IPS-NIHi7 (cell line): ENCODE data around the gene PACSIN2.
"Not testable (repeated sequence)": the region's sequence is repeated elsewhere in the genome, so short reads cannot be mapped to it uniquely, and the experiment has no call there.

Source experiments
- DNase-seq: peaks from one replicate; pipeline ENCODE4 v3.0.0; 2012; ENCODE audit warnings: mixed read lengths; ENCODE audit errors: extremely low spot score

PACSIN2 gene

DNA sequence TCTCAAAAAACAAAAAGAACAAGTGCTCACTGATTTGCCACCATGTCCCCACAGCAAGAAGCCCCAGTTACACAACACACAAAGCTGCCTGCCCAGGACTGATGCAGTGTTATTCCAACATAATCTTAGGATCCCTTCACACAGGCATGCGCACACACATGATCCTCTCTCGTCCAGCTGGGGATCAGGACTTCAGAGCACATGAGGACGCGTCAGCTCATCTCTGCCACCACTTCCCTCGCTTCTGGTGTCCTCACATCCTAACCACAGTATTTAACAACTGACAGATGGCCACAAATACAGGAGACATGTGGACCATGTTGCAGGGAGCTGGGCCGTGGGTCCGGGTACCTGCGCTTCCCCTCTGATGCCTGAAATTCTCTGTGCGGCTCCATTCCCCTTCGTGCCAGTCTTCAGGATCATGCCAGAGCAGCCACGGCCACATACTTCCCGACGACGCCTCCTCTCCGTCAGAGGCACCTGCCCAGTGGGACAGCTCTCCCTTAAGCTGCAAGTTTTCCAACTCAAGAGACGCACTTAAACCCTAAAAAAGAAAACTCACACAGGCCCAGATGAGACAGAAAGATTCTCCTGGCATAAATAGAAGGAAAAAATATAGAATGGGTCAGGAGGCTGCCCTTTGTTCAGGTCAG lies 68.3 kb downstream of the PACSIN2 start:
- DNase-seq = no peak

DNA sequence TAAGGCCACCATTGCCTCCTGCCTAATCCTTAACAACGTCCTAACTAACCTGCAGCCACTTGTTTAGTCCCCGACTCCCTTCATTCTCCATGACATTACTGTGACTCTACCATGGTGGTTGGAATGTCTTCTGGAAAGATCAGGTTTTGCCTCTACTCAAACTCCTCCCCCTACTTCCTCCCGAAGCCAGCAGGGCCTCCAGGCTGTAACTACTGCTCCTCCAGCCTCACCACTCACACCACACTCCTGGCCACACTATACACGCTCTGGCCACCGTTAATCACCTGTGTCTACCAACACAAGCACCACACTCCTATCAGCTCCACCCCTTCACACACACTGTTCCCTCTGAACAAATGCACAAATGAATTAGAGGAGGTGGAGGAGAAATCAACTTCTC lies 69.2 kb downstream of the PACSIN2 start:
- DNase-seq = peak; percentile 51

DNA sequence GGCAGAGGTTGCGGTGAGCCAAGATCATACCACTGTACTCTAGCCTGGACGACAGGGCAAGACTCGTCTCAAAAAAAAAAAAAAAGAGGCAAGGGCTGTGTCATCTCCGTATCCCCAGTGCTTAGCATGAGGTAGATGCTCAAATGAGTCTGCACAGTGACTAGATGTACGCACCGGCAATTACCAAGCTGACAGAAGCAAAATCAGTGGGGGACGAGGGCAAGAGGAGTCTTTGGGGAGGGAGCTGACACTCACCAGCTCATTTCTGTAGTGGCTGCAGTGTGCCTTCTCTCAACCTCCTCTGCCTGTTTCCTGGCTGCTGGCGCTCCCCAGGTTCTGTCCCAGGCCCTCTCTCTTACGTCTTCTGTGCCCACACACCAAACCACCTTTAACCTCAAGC lies 69.9 kb downstream of the PACSIN2 start:
- DNase-seq = no peak

DNA sequence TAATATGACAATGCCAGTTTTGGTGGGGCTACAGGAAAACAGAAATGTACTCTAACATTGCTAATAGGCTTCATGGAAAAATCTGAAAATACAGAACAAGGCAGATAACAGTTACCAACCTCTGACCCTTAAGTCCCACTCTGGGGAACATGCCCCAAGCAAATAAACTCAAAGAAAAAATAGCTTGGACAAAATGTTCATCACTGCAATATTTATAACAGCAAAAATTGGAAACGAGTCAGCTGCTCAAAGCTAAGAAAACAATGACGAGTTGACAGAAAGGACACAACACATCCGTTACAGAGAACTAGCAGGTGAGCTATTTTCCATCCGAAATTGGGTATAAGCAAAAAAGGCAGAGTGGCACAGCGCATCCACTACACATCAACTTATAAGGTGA lies 70.5 kb downstream of the PACSIN2 start:
- no peak for DNase-seq

DNA sequence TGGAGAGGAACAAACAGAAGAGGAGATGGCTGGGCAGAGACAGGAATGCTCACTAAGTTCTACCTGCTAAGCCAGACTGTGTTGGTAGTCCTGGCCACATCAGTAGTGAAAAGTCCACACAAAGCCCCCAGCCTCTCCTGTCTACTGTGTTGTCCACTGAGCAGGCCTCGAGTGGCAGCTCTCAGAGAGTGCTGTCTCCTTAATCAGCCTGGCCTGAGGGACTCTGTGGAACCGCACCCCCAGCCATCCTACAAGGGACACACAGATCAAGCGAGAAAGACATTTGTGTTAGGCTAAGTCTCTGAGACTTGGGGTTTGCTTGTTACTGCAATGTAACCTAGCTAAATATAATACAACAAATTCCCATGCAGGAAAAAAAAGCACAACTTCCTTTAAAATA lies 71.0 kb downstream of the PACSIN2 start:
- no peak for DNase-seq

DNA sequence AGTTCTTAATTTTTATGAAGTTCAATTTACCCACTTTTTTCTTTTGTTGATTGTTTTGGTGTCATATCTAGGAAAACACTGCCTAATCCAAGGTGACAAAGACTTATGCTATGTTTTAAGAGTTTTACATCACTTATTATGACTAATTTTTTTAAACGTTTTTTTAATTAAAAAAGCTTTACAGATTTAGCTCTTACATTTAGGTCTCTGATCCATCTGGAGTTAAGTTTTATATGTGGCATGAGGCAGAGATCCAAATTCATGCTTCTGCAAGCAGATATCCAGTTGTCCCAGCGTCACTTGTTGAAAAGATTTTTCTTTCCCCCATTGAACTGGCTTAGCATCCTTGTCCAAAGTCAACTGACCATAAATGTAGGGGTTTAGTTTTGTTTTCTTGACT lies 72.6 kb downstream of the PACSIN2 start:
- no peak for DNase-seq

DNA sequence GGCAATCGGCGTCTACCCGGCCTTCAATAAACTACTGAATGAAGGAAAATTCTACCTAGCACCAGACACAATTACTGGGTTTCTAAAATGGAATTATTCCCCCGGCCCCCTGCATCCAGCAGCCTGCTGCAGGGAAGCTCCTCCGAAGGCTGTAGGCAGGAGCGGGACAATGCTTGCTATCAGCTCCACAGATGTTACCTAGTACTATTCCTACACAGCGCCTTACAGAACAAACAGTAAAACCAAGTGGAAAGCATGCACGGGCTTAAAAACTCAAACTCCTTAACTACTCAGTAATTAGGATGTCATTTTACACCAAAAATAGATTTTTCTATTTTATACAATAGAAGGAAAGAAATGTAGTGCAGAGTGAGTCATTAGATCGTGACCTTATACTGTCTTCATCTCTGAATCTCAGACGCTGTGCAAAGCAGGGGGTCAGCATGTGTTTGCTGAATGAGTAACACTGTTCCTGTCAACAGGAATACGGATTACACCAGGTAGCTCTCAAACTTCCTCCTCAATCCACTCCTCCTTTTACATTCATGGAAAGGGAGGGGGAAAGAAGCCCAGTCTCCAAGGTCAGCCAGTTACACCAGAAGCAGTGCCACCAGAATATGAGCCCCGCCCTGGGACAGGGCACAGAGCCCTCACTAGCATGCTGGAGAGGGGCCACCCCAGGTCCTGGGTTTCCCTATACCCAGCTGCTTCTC lies 74.9 kb downstream of the PACSIN2 start:
- peak; percentile 51 for DNase-seq

DNA sequence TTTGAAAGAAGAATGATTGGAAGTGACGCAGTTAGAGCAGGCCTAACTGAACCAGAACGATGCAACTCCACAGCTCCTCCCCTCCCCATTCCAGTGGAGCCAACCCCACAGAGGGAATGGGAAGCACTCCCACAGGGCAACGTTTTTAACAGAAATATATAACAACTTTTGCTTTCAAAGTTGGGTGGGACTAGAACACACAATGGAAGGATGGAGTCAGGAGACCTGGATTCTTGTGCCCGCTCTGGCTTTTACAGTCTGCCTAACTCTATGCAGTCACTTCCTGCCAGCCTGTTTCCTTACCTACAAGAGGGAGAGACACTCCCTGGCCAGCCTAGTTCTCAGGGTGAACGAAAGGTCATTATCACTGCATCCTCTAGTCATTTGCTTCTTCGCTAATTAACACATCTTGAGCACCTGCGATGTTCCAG lies 75.5 kb downstream of the PACSIN2 start:
- DNase-seq = no peak

DNA sequence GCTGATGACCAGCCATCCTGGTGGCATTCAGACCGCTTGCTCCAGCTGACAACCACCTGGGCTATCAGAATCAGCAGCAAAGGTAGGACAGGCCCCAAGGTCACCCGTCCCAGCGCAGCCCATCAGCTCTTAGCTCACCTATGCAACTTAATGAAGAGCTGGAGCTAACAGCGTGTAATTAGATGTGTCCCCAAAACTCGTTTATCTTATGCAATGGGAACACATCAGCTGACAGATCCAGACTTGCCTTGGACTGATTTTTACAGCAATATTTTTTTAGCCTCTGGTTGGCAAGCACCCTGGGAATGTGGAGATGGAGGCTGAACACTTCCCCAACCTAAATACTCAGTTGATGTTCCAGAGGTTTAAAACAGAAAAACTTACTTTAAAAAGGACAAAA lies 76.0 kb downstream of the PACSIN2 start:
- DNase-seq = no peak

DNA sequence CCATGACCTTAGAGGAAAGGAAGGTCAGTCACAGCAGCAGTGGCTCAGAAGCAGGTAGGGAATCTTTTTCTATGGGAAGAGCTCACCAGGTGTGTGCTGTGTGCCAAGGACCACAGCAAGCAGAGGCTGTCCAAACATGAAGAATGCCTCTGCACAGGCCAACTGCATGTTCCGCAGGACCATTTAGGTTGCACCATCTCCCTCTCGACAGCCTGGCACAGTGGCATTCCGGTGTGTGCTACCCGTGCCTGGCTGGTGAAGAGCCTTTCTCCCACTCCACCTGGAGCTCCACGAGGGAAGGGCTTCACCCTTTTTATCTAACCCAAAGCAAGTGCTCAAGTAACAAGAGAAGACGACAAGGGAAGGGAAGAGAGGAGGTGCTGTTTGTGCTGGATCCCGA lies 76.5 kb downstream of the PACSIN2 start:
- DNase-seq = no peak

DNA sequence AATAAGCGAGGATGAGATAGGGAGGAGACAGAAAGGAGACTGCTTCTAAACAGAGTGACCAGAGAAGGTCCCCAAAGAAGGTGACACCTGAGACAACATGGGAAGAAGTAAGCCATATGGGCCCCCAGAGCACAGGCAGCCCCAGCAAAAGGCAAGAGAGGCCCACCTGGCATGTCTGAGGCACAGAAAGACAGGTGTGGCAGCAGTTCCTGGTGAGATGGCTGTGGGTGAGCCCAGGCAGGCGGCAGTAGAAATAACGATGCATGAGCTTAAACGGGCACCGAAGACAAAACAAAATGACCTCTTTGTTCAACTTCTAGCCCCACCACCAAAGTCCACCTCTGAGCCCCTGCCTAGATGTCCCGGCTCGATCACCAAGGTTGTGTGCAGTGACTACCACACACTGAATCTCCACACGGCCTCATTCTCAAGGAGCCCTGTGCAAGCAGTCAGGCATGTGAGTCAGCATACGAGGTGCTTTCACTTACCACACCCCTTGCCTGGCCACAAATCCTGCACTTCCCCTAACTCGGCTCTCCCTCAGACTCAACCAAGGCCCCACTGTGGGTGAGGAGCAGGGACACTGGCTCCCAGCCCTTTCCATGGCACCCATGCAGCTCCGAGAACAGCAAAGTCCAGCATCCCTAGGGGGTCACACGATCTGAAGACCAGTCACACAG lies 77.6 kb downstream of the PACSIN2 start:
- DNase-seq = no peak

DNA sequence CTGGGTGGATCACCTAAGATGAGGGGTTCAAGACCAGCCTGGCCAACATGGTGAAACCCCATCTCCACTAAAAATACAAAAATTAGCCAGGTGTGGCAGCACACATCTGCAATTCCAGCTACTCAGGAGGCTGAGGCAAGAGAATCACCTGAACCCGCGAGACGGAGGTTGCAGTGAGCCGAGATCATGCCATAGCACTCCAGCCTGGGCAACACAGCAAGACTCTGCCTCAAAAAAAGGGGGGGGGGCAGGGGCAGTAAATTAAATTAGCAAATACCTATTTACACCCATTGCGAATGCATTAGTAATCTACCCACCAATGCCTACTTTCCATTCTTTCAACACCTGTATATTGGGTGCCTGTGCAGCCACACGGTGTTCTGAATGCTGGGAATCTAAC lies 78.3 kb downstream of the PACSIN2 start:
- not testable (repeated sequence) for DNase-seq

DNA sequence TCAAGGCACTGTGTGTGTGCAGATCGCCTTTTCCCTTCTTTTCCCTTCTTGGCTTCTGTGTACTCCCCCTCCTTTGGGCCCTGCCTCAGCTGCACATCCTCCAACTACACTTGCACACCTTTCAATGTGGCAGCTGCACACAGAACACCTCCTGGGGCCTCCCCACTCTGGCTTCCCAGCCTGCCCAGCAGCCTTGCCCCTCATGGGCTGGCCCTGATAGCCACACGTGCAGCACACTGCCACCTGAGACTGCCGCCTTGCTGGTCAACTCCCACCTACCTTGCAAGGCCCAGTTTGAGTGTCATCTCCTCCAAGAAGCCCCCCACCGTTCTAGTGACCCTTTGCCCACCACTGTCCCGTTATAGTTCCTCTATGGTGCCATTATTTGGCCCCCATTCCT lies 80.6 kb downstream of the PACSIN2 start:
- no peak for DNase-seq

DNA sequence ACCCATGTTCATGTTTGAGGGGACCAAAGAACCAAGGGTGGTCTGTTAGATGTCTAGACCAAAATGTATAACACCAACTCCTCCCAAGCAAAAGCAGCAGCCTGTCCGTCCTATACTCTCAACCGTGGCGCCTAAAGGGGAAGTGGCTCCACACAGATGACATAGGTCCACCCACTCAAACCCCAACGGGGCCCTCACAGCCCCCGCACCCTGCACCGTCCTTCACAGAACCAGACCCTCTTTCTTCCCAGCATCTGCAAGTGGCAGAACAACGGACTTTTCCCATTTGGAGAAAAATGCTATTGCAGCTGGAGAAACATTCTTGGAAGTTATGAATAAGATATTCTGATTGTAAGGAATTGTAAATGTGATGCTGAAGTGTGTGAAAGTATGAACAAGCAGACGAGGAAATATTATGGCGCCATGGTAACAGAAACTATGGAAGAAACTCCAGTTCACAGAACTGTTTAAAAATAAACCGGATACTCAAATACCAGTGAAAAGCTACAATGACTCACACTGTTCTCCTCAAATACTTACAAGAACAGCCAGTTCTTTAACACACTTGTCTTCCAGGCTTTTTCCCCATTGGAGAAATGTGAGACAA lies 81.4 kb downstream of the PACSIN2 start:
- DNase-seq = no peak

DNA sequence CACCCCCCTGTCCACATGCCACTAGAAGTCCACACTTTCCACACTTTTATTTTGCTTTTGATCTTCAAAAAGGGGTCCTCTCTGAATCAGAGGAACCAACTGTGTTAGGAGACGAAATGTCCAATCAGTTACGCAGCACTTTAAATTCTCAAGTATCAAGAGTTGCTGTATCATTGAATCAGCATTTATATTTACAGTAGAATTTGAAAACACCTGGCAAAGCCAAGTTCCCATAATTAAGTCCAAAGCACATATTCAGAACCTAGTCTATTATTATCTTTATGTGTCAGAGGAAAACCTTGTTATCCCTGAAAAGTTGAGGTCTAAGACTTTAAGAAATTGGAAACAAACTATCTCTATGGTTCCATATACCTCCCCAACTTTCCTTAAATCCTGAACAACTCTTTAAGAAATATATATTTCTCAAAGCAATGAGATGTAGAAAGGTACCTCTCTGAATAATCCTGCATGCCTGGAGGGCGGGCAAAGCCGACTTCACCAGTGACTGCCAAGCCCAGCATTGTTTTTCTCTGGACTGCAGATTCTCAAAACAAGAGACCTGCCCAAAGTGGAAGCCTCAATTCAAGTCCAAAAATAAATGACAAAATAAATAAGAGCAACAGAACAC lies 82.0 kb downstream of the PACSIN2 start:
- DNase-seq = no peak

DNA sequence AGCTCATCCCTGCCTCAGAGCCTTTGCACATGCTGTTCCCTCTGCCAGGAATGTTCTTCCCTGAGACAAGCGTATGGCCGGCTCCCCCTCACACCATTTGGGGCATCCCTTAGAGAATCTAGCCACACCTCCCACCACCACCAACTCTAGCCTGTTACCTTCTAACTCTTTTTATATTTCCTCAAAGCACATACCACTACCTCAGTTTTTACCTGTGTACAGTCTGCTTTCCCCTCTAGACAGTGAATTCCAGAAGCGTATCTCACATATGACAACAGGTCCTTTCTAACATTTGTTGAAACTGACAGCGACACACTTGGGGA lies 82.8 kb downstream of the PACSIN2 start:
- no peak for DNase-seq

DNA sequence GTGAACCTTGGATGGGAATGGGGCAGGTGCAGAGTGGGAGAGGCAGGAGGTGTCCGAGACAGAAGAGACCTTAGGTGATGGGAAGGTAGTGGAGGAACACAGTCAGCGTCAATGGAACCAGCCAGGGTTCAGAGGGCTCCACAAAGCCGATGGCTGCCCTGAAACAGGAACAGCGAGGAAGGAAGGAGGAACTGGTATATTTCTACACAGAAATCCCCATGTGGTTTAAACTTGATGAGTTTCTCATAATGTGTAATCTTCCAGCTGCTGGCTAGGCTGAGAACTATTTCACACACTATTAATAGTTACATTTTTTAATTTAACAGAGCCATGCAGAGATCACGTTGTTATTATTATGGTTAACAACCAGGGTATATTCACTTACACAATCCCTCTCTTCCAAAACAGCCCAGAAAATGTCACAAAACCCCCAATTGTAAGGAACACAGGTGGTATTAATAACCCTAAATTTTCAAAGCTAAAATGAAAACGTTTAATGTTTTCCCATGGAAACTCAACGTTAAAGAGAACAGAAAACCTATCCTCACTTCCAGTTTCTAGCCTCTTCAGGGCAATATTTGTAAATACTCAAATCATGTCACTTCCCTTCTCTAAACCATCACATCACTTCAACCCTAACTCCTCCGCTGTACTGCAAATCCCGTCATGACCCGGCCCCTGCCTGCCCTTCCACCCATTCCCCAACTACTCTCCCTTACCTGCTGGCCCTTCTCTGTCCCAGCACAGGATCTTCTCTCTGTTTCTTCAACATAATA lies 83.3 kb downstream of the PACSIN2 start:
- DNase-seq = no peak

DNA sequence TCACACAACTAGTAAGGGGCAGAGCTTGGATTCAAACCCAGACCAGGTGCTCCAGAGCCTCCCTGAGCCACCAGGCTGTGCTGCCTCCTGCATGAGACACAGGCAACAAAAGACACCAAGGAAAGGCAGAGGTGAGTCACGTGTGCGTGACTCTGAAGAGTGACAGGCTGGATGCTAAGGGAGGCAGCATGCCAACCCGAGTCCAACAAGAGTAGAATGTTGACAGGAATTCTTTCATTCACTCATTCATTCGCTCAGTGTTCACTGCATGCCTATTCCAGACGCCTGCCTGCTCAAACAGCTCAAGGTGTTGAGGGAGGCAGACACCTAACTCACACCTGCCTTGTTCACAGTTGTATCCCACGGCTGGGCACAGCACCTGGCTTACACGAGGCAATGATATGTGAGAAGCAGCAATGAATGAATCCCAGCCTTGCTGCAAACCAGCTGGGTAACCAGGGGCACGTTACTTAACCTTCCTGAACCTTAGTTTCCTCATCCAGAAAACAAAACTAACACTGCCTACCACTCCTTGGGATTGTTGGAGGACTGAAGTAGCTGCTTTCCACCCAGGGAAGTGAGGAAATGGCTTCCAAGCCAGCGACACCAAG lies 84.0 kb downstream of the PACSIN2 start:
- DNase-seq = no peak

DNA sequence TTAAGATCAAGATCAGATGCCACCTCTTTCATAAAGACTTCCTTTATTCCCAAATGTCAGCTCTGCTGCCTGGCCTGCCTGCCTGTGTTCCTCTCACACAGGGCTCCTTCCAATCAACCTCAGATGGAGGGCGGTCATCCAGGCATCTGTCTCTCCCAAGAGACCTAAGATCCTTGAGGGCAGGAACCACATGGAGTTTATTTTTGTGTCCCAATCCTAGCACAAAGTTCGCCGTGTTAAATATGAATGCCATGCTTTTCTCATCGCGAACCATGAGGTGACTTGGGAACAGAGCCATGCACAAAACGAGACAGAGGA lies 85.2 kb downstream of the PACSIN2 start:
- DNase-seq = no peak

DNA sequence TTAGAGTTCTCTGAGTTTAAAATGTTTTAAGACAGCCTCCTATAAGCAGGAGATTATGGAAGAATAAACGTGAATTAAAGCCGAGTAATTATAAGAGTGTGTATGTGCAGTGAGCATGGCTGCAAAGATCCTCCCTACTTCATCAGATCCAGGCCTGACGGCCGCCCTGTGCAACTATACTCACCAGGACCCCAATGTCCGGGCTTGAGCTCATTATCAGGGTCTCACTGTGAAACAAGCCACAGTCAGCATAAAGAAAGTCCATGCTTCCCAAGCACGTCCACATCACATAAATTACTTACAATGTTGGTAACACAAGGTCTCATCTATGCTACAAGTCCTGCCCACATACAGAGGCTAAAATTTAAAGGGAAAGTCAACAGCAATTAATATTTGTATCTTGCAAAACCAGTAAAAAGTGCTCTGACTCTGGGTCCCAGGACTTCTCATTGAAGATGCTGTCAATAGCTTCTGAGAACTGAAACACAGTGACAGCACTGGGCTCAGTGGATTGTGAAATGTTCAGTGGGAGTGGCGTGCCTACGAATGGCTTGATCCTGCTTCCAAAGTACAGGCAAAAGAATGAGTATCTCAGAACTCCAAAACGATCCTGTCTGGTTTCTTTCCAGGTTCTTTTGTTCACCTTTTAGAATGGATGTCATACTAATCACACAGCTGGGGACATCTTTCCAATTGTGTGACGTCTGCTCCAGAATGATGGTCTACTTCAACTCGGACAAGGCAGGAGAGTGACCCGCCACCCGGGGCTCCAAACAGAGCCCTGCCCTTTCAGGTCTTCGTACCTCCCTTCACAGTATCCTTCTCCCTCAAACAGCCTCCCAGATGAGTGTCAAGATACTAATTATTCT lies 85.7 kb downstream of the PACSIN2 start:
- no peak for DNase-seq
